Ascending aorta (tissue), 2 donors: Measurements from ENCODE around the gene ARHGEF6. TPM values are rescaled to one million over a fixed set of nuclear protein-coding genes. Genes with fewer than 3 reads are reported as not detected.

Experiments
- DNase-seq, 2 donors: peaks; one replicate each; pipeline ENCODE4 v3.0.0-alpha.2; 2019; ENCODE audit warnings: low spot score in 2 of 2
- H3K27ac ChIP-seq, 2 donors: fragments of 200-600 bp; sonication (generic); one replicate each; pipeline ENCODE4 v1.5.1; 2016 to 2017; ENCODE audit warnings: mild to moderate bottlenecking in 1 of 2
- H3K27me3 ChIP-seq: fragments of 200-600 bp; sonication (generic); one replicate; pipeline ENCODE4 v1.5.1; 2017
- H3K36me3 ChIP-seq, 2 donors: fragments of 200-600 bp; sonication (generic); one replicate each; pipeline ENCODE4 v1.5.1; 2016
- H3K4me1 ChIP-seq, 2 donors: fragments of 200-600 bp; sonication (generic); one replicate each; pipeline ENCODE4 v1.5.1; 2016 to 2017; ENCODE audit warnings: mild to moderate bottlenecking in 1 of 2
- H3K4me3 ChIP-seq, 2 donors: fragments of 200-600 bp; sonication (generic); one replicate each; pipeline ENCODE4 v1.5.1; 2016 to 2017; ENCODE audit warnings: mild to moderate bottlenecking in 1 of 2
- H3K9me3 ChIP-seq, 2 donors: fragments of 200-600 bp; sonication (generic); one replicate each; pipeline ENCODE4 v1.5.1; 2016
- intact Hi-C: fragments of 100-400 bp; cut with DNase I; formaldehyde crosslinking; loops from one replicate; pipeline ENCODE4 v1.15.1; 2023
- total RNA-seq: library from RNA; depleted of rRNA; stranded (reverse); fragments of >200 nt; gene quantifications from one replicate; pipeline ENCODE4 v1.1.0, GENCODE V29; 2016
- TF ChIP-seq, protein P1 (sequence below), 3 experiments: fragments of 200-600 bp in 2 of 3; fragments of 450-650 bp in 1 of 3; sonication (generic) in 2 of 3; IDR thresholded peaks; one replicate each; pipeline ENCODE4 v1.5.1; 2016 to 2019; ENCODE audit warnings: antibody characterized with exemption in 3 of 3, mild to moderate bottlenecking in 1 of 3, moderate library complexity in 1 of 3

Gene ARHGEF6
- total RNA-seq, 1 donor from 2014 or later, result 17.6 TPM

DNA sequence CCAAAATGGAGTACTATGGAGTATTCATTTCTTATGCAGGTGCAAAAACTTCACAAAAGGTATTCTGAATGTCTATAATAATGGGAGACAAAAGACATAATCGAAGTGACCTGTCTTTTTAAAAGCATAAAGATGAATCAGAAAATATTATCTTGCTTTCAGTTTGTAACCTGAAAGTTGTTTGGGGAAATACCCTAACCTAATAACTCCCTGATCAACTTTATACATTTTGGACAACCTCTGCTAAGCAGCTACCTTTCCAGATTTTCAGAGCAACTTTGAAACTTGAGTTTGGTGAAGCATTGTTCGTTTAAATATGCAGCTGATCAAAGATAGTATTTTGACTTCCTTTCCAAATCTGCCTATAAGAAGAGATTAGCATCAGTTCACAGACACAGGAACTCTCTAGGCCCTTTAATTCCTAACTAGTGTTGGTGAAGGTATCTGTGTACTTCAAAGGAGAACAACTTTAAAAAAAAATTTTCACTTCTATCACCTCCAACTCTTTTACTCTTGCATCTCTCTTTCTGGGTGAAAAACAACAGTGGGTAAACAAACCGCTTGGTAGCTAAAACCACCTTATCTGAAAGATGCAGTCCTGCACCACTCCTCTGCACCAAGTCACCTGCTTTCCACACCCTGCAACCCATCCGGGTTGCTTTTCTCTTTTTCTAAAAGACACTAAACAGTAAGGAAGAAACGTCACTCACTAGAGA lies 106.3 kb downstream of the ARHGEF6 start:
- no peaks in the 10 kb centered on the region for H3K27me3 ChIP-seq
- no peak overlapping the region for H3K4me3 ChIP-seq

DNA sequence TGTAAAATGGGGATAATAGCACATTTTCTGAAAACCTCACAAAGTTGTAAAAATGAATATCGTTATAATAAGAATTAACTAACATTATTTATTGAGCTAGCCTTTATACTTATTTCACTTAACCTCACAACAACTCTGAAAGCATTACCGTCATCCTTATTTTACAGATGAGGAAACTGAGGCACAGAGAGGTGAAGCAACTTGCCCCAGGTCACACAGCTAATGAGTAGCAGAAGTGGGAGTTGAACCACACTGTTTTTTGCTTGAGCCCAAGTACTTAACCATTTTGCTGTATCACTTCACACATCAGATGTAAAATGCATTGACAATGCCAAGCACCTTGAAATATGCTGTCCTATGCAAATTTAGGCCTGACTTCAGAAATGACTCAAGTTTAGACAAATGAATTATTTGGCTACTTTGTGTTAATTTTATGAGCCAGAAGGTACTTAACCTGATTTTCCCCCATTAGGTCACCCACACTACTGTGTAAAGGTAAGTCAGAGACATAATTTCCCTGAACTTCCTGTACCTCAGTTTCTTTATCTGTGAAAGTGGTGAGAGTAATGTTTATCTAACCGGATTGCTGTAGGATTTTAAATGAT lies 109.6 kb downstream of the ARHGEF6 start:
- intact Hi-C loops, result no loop called here
- peaks cover 5 to 25% of the 10 kb centered on the region in 2 donors for H3K36me3 ChIP-seq

More for the DNA sequence above, 106.3 kb downstream of the ARHGEF6 start:
- no peak overlapping the region for H3K27ac ChIP-seq
- TF ChIP-seq, protein P1, sequence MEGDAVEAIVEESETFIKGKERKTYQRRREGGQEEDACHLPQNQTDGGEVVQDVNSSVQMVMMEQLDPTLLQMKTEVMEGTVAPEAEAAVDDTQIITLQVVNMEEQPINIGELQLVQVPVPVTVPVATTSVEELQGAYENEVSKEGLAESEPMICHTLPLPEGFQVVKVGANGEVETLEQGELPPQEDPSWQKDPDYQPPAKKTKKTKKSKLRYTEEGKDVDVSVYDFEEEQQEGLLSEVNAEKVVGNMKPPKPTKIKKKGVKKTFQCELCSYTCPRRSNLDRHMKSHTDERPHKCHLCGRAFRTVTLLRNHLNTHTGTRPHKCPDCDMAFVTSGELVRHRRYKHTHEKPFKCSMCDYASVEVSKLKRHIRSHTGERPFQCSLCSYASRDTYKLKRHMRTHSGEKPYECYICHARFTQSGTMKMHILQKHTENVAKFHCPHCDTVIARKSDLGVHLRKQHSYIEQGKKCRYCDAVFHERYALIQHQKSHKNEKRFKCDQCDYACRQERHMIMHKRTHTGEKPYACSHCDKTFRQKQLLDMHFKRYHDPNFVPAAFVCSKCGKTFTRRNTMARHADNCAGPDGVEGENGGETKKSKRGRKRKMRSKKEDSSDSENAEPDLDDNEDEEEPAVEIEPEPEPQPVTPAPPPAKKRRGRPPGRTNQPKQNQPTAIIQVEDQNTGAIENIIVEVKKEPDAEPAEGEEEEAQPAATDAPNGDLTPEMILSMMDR (IDR thresholded peaks at IDR 0.05), result no peak
- peaks cover 0 to 9% of the 10 kb centered on the region in 2 donors for H3K36me3 ChIP-seq
- no peaks in the 10 kb centered on the region for H3K4me1 ChIP-seq
- no peak for DNase-seq
- H3K9me3 ChIP-seq, result no peaks in the 10 kb centered on the region
- intact Hi-C loops, result no loop called here

DNA sequence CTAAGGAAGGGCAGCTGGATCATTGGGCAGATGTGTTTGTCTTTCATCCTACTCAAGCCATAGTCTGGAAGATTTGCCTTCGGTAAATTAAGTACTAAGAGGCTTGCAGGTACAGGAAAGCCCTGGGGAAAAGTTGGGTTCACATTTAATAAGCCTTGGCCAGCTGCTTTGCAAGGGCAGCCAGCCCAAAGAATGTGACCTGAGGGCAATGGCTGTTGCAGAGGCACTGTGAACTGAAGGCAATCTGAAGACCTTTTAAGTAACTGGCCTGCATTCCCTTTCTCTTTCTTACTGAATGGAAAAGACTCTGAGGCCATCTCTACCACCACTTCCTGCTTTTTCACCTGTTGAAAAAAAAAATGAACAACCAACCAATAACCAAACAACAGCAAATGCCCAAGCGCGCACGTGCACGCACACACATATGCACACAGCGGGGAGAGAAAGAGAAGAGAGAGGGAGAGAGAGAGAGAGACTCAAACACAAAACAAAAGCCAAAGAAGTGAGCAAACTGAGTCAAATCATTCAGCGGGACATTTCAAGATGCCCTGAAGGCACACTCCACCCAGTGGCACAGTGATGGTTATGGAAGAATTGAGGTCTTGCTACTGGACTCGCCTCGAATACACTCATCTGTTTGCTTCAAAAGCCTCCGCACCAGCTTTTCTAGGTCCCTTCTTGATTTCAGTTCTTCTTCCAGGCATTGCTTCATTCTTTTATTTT lies 113.1 kb downstream of the ARHGEF6 start:
- no peak overlapping the region for H3K4me3 ChIP-seq
- peaks cover 5 to 27% of the 10 kb centered on the region in 2 donors for H3K36me3 ChIP-seq
- no peaks in the 10 kb centered on the region for H3K9me3 ChIP-seq
- intact Hi-C loops, result no loop called here
- H3K27me3 ChIP-seq, result no peaks in the 10 kb centered on the region
- no peak for DNase-seq
- TF ChIP-seq, protein P1 (IDR thresholded peaks at IDR 0.05), result no peak
- H3K4me1 ChIP-seq, result no peaks in the 10 kb centered on the region
- H3K27ac ChIP-seq, result no peak overlapping the region

More for the DNA sequence above, 109.6 kb downstream of the ARHGEF6 start:
- Histone ChIP-seq H3K9me3 (no peaks in the 10 kb centered on the region), H3K4me1 (no peaks in the 10 kb centered on the region), H3K4me3 (no peak overlapping the region), H3K27me3 (no peaks in the 10 kb centered on the region), H3K27ac (no peak overlapping the region)
- TF ChIP-seq, protein P1 (IDR thresholded peaks at IDR 0.05), result no peak
- DNase-seq, result no peak

DNA sequence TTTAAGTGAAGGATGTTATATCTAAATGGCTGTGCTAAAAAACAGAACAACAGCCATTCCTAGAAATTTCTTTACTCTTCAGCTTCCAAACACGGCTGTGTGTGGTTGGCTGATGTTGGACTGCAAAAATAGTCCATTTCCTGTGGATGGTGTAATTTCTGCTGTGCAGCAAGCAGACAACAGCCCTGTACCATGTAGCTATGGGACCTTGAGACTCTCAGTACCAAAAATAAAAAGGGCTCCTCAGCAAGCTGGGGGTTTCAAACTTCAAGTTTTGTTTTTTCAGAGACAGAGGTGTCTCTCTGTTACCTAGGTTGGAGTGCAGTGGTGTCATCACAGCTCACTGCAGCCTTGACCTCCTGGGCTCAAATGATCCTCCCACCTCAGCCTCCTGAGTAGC lies 114.6 kb downstream of the ARHGEF6 start:
- DNase-seq, result no peak
- Histone ChIP-seq H3K27me3 (no peaks in the 10 kb centered on the region), H3K9me3 (no peaks in the 10 kb centered on the region), H3K27ac (no peak overlapping the region), H3K36me3 (peaks cover 5 to 18% of the 10 kb centered on the region in 2 donors), H3K4me1 (no peaks in the 10 kb centered on the region), H3K4me3 (no peak overlapping the region)
- TF ChIP-seq, protein P1 (IDR thresholded peaks at IDR 0.05), result no peak
- intact Hi-C loops, result no loop called here

DNA sequence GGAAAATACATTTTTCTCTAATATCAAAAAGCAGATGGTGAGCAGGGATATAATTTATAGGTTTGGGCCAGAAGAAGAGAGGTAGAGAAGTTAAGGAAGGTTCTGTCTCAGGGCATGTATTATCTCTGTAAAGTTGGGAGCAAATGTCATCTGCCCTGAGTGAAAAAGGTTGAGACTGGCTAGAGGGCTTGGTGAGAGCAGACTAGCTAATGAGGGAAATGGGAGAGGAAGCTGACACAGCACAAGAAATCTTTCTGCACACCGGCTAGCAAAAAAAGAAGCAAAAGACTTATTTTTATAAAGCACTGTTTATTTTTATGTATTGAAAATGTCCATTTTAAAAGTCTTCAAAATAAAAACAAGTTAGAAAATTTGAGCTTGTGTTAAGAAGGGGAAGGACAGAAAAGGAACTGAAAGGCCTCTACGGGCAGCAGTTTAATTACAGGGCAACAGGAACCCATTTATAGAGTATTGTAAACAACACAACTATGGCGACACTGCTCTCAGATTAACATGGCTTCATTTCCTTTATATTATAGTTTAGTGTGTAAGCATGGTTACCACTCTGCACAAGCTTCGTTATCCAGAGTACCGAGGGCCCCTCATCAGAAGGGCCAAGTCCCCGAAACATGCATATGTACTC lies 115.4 kb downstream of the ARHGEF6 start:
- Histone ChIP-seq H3K4me3 (no peak overlapping the region), H3K27ac (no peak overlapping the region), H3K36me3 (peaks cover 5 to 18% of the 10 kb centered on the region in 2 donors), H3K27me3 (no peaks in the 10 kb centered on the region), H3K4me1 (no peaks in the 10 kb centered on the region), H3K9me3 (no peaks in the 10 kb centered on the region)
- DNase-seq, result no peak
- TF ChIP-seq, protein P1 (IDR thresholded peaks at IDR 0.05), result no peak
- intact Hi-C loops, result no loop called here
